Astrocyte (in vitro differentiated cells and primary cell): Measurements from ENCODE around the gene TSPEAR. TPM values are rescaled to one million over a fixed set of nuclear protein-coding genes. Genes with fewer than 3 reads are reported as not detected.
"Not testable (repeated sequence)": the region's sequence is repeated elsewhere in the genome, so short reads cannot be mapped to it uniquely, and the experiment has no call there.

Experiments used
- DNase-seq: peaks from one replicate; pipeline ENCODE4 v3.0.0-alpha.2; 2010; ENCODE audit warnings: low read depth
- FAIRE-seq: peaks from 2 replicates; lab custom pipeline; 2011; peaks lifted over from hg19 to GRCh38; lab: Jason Lieb, UNC
- H2AFZ ChIP-seq: 2 replicates; pipeline ENCODE4 v1.6.0; 2012; ENCODE audit warnings: low read depth, low read length, inconsistent platforms
- H3K27ac ChIP-seq: 2 replicates; pipeline ENCODE4 v1.5.1; 2011; ENCODE audit warnings: low read depth, low read length, inconsistent platforms
- H3K27me3 ChIP-seq: 2 replicates; pipeline ENCODE4 v1.6.0; 2011; ENCODE audit warnings: low read length, inconsistent platforms; ENCODE audit not compliant: insufficient read depth
- H3K36me3 ChIP-seq: 2 replicates; pipeline ENCODE4 v1.5.1; 2011; ENCODE audit warnings: low read length, inconsistent platforms; ENCODE audit not compliant: insufficient read depth
- H3K4me1 ChIP-seq: 2 replicates; pipeline ENCODE4 v1.5.1; 2011; ENCODE audit warnings: low read length, inconsistent platforms; ENCODE audit not compliant: insufficient read depth
- H3K4me2 ChIP-seq: 2 replicates; pipeline ENCODE4 v1.6.0; 2012; ENCODE audit warnings: low read length, inconsistent platforms
- H3K4me3 ChIP-seq: 2 replicates; pipeline ENCODE4 v1.5.1; 2011; ENCODE audit warnings: low read depth, mild to moderate bottlenecking, low read length, inconsistent platforms; ENCODE audit not compliant: insufficient read depth
- H3K79me2 ChIP-seq: 2 replicates; pipeline ENCODE4 v1.6.0; 2012; ENCODE audit warnings: mild to moderate bottlenecking, low read length, inconsistent platforms; ENCODE audit not compliant: insufficient read depth
- H3K9ac ChIP-seq: 2 replicates; pipeline ENCODE4 v1.6.0; 2012; ENCODE audit warnings: mild to moderate bottlenecking, low read length, inconsistent platforms
- H3K9me3 ChIP-seq: 2 replicates; pipeline ENCODE4 v1.5.1; 2012; ENCODE audit warnings: low read depth, mild to moderate bottlenecking, low read length, inconsistent platforms; ENCODE audit not compliant: insufficient read depth
- H4K20me1 ChIP-seq: 2 replicates; pipeline ENCODE4 v1.6.0; 2012; ENCODE audit warnings: low read length, inconsistent platforms; ENCODE audit not compliant: insufficient read depth
- H3K27ac Mint-ChIP-seq: one replicate; pipeline ENCODE4 v1.8.0; 2021; ENCODE audit warnings: mild to moderate bottlenecking, mixed read lengths; ENCODE audit not compliant: unreplicated experiment
- H3K27me3 Mint-ChIP-seq: one replicate; pipeline ENCODE4 v1.8.0; 2021; ENCODE audit warnings: low read depth, mixed read lengths; ENCODE audit not compliant: unreplicated experiment
- H3K36me3 Mint-ChIP-seq: one replicate; pipeline ENCODE4 v1.8.0; 2021; ENCODE audit warnings: low read depth, mixed read lengths; ENCODE audit not compliant: unreplicated experiment
- H3K4me1 Mint-ChIP-seq: one replicate; pipeline ENCODE4 v1.8.0; 2021; ENCODE audit warnings: low read depth, mixed read lengths; ENCODE audit not compliant: unreplicated experiment
- H3K4me3 Mint-ChIP-seq: one replicate; pipeline ENCODE4 v1.8.0; 2021; ENCODE audit warnings: mild to moderate bottlenecking, moderate library complexity, mixed read lengths; ENCODE audit not compliant: unreplicated experiment
- H3K9me3 Mint-ChIP-seq: one replicate; pipeline ENCODE4 v1.8.0; 2021; ENCODE audit warnings: mild to moderate bottlenecking, mixed read lengths; ENCODE audit not compliant: unreplicated experiment
- EZH2 ChIP-seq: IDR thresholded peaks from 2 replicates; pipeline ENCODE4 v1.6.1; 2012; ENCODE audit warnings: mild to moderate bottlenecking, low read length, inconsistent platforms; ENCODE audit not compliant: insufficient read depth
- total RNA-seq: library from RNA; stranded (reverse); gene quantifications from 2 replicates; pipeline ENCODE4 v1.2.1, GENCODE V29; 2021
- TF ChIP-seq, protein P1 (sequence below): IDR thresholded peaks from 2 replicates; pipeline ENCODE4 v1.5.1; 2011; ENCODE audit warnings: low read depth, mild to moderate bottlenecking, inconsistent platforms, low read length, moderate library complexity; ENCODE audit not compliant: insufficient read depth

Gene TSPEAR
- total RNA-seq, 1 donor from 2014 or later = not detected

DNA sequence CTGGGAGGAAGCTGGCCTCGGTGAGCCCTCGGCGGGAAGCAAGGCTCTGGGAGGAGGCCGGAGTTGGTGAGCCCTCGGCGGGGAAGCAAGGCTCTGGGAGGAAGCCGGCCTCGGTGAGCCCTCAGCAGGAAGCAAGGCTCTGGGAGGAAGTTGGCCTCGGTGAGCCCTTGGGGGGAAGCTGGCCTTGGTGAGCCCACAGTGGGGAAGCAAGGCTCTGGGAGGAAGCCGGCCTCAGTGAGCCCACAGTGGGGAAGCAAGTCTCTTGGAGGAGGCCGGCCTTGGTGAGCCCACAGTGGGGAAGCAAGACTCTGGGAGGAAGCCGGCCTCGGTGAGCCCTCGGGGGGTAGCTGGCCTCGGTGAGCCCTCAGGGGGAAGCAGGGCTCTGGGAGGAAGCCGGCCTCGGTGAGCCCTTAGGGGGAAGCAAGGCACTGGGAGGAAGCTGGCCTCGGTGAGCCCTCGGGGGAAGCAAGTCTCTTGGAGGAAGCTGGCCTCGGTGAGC lies 207.4 kb downstream of the TSPEAR start:
- Histone ChIP-seq H3K4me1 (no peaks in the 10 kb centered on the region), H4K20me1 (no peaks in the 10 kb centered on the region), H3K79me2 (no peaks in the 10 kb centered on the region), H3K27ac (no peak overlapping the region), H3K9ac (no peak overlapping the region), H3K4me3 (no peak overlapping the region), H2AFZ (no peak overlapping the region), H3K27me3 (peaks cover 2% of the 10 kb centered on the region), H3K36me3 (no peaks in the 10 kb centered on the region), H3K4me2 (no peak overlapping the region), H3K9me3 (no peaks in the 10 kb centered on the region)
- Mint-ChIP-seq H3K4me3 (no peak overlapping the region), H3K36me3 (no peaks in the 10 kb centered on the region), H3K27ac (no peak overlapping the region), H3K9me3 (no peaks in the 10 kb centered on the region), H3K4me1 (peaks cover 4% of the 10 kb centered on the region), H3K27me3 (peaks cover 27% of the 10 kb centered on the region)
- TF ChIP-seq EZH2 = no peak
- TF ChIP-seq, protein P1, sequence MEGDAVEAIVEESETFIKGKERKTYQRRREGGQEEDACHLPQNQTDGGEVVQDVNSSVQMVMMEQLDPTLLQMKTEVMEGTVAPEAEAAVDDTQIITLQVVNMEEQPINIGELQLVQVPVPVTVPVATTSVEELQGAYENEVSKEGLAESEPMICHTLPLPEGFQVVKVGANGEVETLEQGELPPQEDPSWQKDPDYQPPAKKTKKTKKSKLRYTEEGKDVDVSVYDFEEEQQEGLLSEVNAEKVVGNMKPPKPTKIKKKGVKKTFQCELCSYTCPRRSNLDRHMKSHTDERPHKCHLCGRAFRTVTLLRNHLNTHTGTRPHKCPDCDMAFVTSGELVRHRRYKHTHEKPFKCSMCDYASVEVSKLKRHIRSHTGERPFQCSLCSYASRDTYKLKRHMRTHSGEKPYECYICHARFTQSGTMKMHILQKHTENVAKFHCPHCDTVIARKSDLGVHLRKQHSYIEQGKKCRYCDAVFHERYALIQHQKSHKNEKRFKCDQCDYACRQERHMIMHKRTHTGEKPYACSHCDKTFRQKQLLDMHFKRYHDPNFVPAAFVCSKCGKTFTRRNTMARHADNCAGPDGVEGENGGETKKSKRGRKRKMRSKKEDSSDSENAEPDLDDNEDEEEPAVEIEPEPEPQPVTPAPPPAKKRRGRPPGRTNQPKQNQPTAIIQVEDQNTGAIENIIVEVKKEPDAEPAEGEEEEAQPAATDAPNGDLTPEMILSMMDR = no peak
- DNase-seq = no peak
- FAIRE-seq = no peak

DNA sequence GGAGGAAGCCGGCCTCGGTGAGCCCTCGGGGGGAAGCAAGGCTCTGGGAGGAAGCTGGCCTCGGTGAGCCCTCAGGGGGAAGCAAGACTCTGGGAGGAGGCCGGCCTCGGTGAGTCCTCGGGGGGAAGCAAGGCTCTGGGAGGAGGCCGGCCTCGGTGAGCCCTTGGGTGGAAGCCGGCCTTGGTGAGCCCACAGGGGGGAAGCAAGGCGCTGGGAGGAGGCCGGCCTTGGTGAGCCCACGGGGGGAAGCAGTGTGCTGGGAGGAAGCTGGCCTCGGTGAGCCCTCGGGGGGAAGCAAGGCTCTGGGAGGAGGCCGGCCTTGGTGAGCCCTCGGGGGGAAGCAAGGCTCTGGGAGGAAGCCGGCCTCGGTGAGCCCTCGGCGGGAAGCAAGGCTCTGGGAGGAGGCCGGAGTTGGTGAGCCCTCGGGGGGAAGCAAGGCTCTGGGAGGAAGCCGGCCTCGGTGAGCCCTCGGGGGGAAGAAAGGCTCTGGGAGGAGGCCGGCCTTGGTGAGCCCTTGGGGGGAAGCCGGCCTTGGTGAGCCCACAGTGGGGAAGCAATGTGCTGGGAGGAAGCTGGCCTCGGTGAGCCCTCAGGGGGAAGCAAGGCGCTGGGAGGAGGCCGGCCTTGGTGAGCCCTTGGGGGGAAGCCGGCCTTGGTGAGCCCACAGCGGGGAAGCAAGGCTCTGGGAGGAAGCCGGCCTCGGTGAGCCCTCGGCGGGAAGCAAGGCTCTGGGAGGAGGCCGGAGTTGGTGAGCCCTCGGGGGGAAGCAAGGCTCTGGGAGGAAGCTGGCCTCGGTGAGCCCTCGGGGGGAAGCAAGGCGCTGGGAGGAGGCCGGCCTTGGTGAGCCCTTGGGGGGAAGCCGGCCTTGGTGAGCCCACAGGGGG lies 208.1 kb downstream of the TSPEAR start:
- peaks cover 24% of the 10 kb centered on the region for H3K27me3 Mint-ChIP-seq
- not testable (repeated sequence) for H3K36me3 ChIP-seq, FAIRE-seq

DNA sequence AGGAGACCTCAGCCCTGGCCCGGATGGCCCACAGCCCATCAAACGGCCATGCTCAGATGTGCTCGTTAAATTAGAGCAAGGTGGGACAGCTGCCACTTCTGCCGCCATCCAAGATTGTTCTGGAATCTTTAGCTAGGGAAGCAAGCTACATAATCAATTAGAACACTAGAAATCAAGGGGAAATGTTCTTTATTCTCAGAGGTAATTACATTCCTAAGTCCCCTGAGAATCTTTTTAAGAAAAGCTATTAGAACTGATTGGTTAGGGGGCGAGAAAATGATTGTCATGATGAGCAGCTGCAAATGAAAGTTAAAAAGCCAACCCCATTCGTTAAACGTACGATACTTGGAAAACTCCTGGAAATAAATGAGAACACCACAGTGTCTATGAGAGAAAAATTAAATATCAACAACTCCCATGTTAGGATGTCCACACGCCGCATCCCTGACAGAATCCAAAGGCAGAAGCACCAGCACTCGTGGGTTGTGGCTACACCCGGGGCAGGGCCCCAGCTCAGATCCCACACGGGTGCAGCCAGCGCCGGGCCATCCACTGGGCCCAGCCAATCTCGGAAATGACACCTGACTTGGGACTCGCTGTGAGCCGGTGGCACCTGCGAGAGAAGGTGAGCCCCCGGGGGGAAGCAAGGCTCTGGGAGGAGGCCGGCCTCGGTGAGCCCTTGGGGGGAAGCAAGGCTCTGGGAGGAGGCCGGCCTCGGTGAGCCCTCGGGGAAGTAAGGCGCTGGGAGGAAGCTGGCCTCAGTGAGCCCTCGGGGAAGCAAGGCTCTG lies 209.0 kb downstream of the TSPEAR start:
- H3K4me1 ChIP-seq = no peaks in the 10 kb centered on the region
- H3K27me3 ChIP-seq = peaks cover 7% of the 10 kb centered on the region
- H3K9me3 ChIP-seq = no peaks in the 10 kb centered on the region
- Mint-ChIP-seq H3K4me3 (no peak overlapping the region), H3K9me3 (no peaks in the 10 kb centered on the region), H3K4me1 (peaks cover 4% of the 10 kb centered on the region), H3K27ac (no peak overlapping the region), H3K27me3 (peaks cover 26% of the 10 kb centered on the region), H3K36me3 (no peaks in the 10 kb centered on the region)
- no peaks in the 10 kb centered on the region for H4K20me1 ChIP-seq
- H3K4me3 ChIP-seq = no peak overlapping the region
- no peaks in the 10 kb centered on the region for H3K36me3 ChIP-seq
- no peak overlapping the region for H3K27ac ChIP-seq
- H3K79me2 ChIP-seq = no peaks in the 10 kb centered on the region
- no peak for DNase-seq
- no peak for TF ChIP-seq EZH2
- TF ChIP-seq, protein P1 = no peak
- H3K4me2 ChIP-seq = no peak overlapping the region
- H3K9ac ChIP-seq = no peak overlapping the region
- no peak overlapping the region for H2AFZ ChIP-seq
- FAIRE-seq = no peak

More for the DNA sequence above, 208.1 kb downstream of the TSPEAR start:
- not testable (repeated sequence) for H3K27me3 ChIP-seq, H3K79me2 ChIP-seq, H3K4me1 Mint-ChIP-seq, H4K20me1 ChIP-seq, H3K4me3 Mint-ChIP-seq, H3K9ac ChIP-seq, H3K36me3 Mint-ChIP-seq, H3K27ac ChIP-seq, H3K9me3 Mint-ChIP-seq, H3K4me2 ChIP-seq, H3K27ac Mint-ChIP-seq, H3K4me3 ChIP-seq, H2AFZ ChIP-seq, H3K4me1 ChIP-seq, H3K9me3 ChIP-seq, DNase-seq
